HG02840 (cell line): ENCODE data around the gene APOM.
A peak's percentile ranks its signal among the peaks of the same experiment; 100 is the strongest.

Experiments
- ATAC-seq: cut with Tn5 transposase; IDR thresholded peaks from one replicate; pipeline ENCODE4 v1.9.1; 2021; ENCODE audit warnings: mild to moderate bottlenecking, moderate library complexity, moderate number of reproducible peaks; ENCODE audit not compliant: unreplicated experiment, low FRiP score

The APOM gene

DNA sequence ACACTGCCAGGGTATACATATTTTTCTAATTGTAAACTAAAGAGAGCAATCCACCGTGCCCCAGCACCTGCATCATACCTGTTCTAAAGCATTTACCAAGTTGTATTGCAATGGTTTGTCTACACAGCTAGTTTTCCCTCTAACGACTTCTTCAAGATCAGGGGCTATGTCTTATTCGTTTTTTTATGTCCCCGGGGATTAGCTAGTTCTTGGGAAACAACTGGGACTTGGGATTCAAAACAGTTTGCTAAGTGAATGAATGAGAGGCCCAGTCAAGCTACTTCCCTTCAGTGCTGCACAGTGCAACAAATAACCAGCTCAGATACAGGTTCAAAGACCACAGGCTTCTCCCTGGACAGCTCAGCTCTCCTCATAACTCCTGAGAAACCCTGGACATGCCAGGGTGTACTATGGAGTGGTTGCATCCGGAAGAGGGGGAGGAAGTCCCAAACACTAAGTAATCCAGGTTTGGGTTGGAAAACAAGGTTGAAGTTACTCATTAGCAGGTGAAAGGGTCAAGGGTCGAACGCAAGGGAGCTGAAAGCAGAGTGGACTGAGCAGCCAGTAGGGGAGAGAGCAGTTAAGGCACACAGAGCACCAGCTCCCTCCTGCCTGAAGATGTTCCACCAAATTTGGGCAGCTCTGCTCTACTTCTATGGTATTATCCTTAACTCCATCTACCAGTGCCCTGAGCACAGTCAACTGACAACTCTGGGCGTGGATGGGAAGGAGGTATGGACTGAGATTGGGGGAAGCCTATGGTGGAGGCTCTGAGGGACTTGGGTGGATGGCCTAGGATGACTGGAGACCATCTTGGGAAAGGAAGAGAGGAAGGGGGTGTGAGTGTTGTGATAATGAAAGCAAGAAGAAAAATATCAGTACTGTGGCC is at the start of gene APOM:
Gene APOM, plus strand, starts transcription at position 546 of the 889 bp plus-strand sequence. Its CDS starts 73 bp downstream, at position 619.
- ATAC-seq = no peak

DNA sequence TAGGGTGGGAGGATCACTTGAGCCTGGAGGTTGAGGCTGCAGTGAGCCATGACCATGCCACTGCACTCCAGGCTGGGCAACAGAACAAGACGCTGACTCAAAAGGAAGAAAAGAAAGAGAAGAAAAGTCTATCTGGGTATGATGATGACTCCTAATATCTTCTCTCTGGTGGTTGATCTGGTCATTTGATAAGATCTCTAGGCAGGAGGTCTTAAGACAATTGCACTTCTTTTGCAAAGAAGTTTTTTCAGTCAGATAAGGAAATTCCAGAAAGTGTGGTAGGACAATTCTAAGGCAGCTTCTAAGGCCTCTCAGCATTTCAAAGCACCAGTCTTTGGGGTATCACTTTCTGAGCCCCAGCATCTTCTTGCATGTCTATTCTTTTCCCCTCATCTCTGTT is 48.4 kb upstream of the APOM start:
- ATAC-seq = no peak

DNA sequence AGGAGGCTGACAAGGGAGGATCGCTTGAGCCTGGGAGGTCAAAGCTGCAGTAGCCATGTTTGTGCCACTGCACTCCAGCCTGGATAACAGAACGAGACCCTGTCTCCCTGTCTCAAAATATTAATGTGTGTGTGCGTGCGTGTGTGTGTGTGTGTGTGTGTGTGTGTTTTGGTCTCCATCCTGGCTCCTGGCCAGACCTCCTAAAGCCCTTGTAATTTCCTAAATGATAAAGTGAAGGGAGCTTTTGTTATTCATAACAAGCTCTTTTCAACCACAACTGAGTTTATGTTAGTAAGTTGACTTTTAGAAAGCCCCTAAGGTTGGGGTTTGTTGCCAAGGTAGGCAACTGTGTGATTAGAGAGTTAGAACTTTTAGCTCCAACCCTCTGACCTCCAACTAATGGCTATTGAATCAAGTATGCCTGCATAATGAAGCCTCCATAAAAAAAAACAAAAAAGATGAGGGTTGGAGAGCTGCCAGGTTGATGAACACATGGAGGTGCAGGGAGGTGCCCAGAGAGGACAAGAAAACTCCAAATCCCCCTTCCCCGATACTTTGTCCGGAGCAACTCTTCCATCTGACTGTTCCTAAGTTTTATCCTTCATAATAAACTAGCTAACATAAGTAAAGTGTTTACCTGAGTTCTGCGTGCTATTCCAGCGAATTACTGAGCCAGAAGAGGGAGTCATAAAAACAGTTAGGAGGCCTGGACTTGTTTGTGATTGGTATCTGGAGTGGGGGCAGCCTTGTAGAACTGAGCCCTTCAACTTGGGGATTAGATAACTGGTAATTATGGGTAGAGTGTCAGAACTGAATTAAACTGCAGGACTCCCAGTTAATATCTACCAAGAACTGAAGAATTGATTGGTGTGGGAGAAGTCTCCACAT is 45.9 kb upstream of the APOM start:
- ATAC-seq = no peak

DNA sequence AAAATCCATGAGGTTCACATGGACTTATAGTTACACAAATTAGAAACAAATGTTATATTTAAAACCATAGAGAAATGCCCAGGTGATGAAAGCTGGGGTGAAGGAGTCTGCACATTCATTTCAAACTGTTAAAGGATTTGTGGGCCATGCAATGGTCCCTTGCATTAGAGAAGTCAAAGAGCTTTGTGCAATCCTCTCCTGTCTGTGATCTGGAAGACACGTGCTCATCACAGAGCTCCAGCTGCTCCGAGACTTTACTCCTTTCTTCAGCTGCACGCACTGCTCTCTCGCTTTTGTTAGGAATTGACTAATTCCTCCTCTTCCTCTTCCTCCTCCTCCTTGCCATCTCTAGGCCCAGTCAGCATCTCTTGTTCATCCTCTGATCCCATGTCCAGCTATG is 44.7 kb upstream of the APOM start:
- no peak for ATAC-seq

DNA sequence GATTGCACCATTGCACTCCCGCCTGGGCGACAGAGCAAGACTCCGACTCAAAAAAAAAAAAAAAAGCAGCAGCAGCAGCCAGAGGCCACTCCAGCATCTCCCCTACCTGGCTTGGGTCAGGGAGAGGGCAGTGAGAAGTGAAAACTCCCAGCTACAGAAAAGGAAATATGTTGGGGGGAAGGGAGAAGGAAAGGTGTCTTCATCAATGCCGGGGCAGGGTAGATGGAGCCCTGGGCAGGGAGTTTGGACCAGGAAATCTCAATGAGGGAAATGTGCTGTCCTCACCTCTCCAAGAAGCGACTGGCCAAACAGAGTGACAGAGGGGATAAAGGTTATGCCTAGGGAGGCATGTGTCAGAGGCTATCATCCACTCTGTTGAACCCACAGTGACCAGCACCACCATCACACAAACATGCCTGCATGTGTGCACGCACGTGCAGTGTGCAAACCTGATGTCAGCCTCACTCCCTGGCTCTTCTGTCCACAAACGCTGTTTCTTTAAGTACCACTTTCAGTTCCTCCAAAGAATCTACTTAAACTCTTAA is 41.5 kb upstream of the APOM start:
- ATAC-seq = no peak

DNA sequence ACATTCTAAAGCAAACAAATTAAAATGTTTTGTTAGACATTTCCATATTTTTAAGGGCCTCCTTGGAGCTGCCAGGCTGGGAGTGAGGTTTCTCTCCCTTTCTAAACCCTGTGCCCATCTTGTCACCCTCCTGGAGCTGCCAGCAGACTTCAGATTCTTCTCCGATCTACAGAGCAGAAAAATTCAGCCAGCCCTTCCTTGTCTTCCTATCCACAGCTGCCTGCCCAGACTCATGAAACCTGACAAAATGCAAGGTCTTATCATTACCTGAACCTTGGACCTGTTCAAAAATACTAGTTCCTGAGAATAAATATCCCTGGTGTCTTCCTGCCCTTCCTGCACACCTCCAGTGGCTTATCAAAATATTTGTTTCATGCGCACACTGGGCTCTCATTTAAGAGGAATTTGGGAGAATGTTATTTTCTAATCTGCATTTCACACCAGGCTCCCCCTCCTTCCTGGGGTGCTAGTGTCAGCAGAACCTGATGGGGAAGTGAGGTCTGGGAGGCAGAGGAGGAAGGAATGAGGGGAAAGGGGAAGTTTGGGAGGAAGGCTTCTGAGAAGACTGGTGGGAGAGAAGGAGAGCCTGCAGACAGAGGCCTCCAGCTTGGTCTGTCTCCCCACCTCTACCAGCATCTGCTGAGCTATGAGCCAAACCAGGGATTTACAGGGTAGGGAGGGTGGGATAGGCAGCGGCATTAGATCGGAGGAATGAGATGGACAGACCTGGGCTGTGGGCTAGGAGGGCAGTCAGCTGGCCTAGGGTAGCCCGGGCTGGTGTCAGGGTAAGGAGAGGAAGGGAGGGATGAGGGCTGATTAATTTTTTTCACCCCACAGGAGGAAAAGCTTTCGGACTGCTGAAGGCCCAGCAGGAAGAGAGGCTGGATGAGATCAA is 40.8 kb upstream of the APOM start, which contains the start of gene AIF1:
Gene AIF1, plus strand, starts transcription at position 551 of the 895 bp plus-strand sequence. Its CDS starts 96 bp downstream, at position 647.
- no peak for ATAC-seq

DNA sequence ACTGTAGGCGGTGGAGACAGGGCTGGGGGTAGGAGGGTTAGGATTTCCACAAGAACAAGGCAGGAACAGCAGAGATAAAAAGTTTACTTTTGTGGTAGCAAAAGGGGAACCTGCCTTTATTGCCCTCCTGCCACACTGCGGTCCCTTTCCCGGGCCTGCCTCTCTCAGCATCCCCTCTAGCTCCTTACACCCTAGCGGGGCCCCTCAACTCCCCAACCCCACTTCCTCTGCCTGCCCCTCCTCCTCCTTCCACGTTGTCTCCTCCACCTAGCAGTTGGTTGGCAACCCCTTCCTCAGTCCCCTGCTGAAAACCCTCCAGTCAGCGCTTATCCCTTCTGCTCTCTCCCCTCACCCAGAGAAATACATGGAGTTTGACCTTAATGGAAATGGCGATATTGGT is 39.9 kb upstream of the APOM start:
- no peak for ATAC-seq

DNA sequence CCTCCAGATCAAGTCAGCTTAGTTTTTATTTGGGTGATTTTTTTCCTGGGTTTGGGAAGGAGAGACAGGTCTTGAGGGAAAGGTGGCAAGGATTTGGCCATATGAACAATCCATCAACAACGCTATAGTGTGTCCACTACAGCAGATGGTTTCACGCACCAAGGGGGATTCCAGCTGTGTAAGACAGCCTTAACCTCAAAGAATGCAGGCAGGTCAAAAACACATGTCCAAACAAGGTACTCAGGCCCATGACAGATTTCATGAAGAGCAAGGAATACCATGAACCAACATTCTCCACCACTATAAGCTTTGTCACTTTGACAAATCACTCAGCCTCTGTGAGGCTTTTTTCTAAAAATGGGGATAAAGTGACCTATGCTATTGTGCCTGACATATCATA is 38.7 kb upstream of the APOM start:
- ATAC-seq = no peak

DNA sequence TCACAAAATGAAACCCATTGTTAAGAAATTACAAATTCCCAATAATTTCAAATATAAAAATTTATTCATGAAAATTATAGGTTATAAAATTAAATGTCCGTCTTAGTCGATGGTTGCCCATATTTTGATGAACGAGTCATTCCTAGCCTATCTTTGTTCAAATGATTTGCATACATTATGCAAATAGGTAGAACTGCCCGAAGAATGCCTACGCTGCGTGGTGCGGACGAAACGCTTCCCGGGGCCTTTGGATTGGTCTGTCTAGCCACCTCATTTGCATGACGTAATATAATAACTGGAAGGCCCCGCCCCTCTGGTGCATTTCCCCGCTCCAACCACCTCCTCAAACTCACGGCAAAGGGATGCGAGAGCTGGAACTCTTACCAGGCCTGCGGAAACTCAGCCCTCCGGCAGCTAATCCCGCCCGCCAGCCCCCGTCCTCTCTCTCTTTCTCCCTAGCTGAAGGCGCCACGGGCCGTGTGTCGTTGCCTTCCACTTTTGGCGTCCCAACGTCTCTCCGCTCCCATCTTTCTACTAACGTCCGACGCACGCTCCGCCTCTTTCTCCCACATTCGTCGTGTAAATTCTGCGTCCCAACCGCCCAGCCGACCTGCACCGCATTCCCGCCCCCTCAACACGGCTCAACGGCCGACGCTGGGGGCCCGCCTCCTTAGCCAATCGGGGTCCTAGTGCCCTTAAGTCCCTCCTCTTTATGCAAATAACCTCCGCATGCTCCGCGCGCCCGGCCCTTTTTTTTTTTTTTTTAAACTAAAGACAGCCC is 35.7 kb upstream of the APOM start:
- peak; percentile 83 for ATAC-seq

DNA sequence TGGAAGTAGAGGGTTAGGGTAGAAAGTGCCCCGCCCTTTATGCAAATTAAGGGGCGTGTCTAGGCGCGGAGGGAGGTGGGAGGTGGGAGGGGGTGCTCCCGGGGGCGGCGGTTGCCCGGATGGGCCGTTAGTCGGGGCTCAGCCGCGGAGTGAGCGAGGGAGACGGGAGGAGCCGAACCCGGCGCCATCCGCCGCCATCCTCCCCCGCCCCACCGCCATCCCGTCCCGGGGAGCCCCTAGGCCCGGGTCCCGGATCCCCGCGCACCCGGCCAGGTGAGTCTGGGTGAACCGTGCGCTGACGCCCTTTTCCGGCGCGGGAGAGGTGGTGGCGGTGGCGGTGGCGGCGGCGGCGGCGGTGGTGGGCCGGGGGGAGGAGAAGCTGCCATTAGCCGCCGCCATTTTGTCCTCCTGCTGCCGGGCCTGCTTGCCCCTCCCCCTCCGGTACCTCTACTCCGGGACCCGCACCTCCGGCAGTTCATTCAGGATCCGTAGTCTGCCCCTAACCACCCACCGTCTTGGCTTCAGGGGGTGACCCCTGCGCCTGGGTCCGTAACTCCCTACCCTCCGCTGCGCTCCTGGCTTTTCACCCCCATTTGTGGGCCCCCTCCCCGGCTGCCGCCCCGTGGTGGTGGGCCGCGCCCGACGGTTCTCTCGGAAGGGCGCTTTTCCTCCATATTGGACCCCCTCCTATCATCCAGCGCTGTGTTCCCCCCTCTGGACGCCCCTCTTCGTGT is 34.9 kb upstream of the APOM start, which contains the start of gene PRRC2A:
Gene PRRC2A, plus strand, starts transcription at position 130 of the 734 bp plus-strand sequence. CDS start 2,075 bp downstream, outside the sequence.
- ATAC-seq = peak; percentile 33

DNA sequence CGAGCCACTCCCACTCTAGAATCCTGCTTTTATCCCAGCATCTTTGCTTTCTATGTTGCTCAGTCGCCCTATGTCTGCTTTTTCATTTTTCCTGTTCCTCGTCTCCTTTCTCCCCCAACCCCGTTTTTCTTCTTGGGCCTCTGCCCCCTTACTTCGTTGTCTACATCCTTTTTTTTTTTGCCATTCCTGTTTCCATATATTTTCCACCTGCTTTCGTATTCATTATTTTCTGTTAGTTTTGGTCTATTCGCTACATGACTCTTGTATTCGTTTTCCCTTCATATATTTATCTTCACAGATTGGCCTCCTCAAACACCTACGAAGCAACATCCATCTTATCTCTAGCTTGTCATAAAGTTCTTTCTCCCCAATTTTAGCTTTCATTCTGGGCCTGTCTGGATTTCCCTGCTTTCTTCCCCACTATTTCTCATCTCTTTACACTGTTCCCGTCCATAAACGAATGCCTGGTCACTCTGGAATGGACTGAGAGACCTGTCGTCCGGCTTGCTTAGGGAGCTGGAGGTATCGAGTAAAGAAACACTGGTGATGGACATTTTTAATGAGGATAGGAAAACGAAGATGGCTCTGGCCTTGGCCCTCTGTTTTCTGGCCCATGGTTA is 34.3 kb upstream of the APOM start:
- no peak for ATAC-seq

DNA sequence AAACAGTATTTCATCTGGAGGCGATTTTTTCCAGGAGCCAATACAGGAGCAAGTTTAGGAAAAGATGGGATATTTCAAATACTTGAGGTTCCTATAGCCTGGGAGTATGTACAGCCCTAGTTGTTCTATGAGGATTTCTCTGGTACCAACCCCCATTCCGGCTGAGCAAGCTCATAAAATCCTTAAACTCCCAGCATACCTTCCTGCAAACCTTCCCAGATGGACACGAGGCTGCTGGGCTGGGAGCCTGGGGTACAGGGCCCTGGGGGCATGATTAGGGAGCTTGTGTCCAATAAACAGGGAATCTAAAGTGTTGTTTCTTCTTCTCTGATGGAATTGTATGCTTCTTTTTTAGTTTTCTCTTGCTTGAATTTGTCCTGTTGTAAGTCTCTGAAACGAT is 33.7 kb upstream of the APOM start:
- no peak for ATAC-seq

DNA sequence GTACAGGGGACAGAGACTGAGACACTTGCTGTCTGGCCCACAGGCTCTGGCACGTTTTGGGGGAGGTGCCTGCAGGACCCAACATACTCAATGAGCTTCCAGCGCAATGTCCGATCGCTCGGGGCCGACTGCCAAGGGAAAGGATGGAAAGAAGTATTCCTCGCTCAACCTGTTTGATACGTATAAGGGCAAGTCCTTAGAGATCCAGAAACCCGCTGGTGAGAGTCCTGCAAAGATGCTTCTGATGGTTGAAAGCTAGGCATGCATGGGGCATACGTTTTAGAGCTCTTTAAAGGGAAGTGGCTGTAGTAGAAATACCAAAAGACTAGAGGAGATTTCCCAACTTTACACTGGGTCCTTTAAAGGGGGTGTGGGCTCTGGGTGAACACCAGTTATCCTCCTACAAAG is 33.0 kb upstream of the APOM start:
- ATAC-seq = no peak

DNA sequence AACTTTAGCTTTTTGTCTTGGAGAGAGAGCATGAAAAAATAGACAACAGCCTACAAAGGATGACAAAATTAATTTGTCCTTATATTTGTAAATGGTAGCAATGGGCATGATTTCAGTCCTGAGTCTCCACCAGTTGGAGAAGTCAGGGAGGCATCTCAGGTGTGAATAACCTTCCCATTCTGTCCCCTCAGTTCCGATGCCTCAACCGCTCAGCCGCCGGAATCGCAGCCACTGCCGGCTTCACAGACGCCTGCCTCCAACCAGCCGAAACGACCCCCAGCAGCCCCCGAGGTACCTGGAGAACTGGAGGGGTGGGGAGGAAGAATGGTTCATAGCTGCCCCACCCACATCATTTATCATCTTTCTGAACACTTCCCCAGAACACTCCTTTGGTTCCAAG is 31.6 kb upstream of the APOM start:
- no peak for ATAC-seq

DNA sequence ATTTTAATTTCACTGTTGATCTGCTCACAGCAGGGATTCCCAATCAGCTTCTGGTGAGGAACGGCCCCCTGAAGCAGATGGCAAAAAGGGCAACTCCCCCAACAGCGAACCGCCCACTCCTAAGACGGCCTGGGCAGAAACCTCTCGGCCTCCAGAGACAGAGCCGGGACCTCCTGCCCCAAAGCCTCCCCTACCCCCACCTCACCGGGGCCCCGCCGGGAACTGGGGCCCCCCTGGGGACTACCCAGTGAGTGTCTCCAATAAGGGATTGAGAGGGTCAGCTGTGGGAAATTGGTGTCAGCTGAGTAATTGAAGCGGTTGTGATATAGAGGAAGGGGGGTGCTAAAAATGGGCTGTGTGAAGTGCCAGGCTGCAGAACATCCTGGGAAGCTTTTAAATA is 28.7 kb upstream of the APOM start:
- ATAC-seq = no peak

DNA sequence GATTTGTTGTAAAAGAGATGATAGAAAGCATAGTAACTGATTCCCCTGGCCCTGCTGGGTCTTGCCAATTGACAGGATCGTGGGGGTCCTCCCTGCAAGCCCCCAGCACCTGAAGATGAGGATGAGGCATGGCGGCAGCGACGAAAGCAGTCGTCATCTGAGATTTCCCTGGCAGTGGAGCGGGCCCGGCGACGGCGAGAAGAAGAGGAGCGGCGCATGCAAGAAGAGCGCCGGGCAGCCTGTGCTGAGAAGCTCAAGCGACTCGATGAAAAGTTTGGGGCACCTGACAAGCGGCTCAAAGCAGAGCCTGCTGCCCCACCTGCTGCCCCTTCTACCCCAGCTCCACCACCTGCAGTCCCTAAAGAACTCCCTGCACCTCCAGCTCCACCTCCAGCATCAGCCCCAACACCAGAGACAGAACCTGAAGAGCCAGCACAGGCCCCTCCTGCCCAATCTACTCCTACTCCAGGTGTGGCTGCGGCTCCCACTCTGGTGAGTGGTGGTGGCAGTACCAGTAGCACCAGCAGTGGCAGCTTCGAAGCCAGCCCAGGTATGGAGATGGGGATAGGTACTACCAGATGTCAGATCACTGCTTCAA is 27.9 kb upstream of the APOM start:
- no peak for ATAC-seq

DNA sequence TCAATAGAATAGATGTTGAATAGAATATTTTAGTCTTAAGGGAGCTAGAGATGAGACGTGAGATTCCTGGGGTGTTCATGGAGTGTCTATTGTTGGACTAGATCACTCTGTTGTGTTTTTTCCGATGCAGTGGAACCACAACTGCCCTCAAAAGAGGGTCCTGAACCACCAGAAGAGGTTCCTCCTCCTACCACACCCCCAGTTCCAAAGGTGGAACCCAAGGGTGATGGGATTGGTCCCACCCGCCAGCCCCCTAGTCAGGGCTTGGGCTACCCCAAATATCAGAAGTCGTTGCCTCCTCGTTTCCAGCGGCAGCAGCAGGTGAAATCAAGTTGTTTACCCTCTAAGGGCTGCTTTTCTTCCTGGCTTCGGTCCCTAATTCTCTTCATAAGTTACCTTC is 26.7 kb upstream of the APOM start:
- no peak for ATAC-seq
